Right renal cortex interstitium (tissue), 3 donors: ENCODE results near the gene MAP3K5. TPM values are rescaled to one million over a fixed set of nuclear protein-coding genes. Genes with fewer than 3 reads are reported as not detected.
A peak's percentile ranks its signal among the peaks of the same experiment; 100 is the strongest.
"Not testable (repeated sequence)": the region's sequence is repeated elsewhere in the genome, so short reads cannot be mapped to it uniquely, and the experiment has no call there.

ENCODE experiments used
- DNase-seq, 3 donors: peaks; one replicate each; pipeline ENCODE4 v3.0.0-alpha.2; 2013; ENCODE audit warnings: low read depth in 3 of 3, low spot score in 2 of 3
- polyA plus RNA-seq, 3 donors: library from polyadenylated mRNA; unstranded; fragments of 120-200 nt; gene quantifications; one replicate each; pipeline ENCODE4 v1.2.1, GENCODE V29; 2013; ENCODE audit not compliant: insufficient read length in 3 of 3

The MAP3K5 gene
- polyA plus RNA-seq, 3 donors: 6.1 to 6.5 (median 6.2) TPM

- DNase-seq: not testable (repeated sequence)
Observed at GRCh38 chr6:136590846-136591245, 201.4 kb downstream of the MAP3K5 start.

GRCh38 chr6:136587527-136587926 lies 204.8 kb downstream of the MAP3K5 start:
- no peak for DNase-seq

GRCh38 chr6:136586295-136586694 lies 206.0 kb downstream of the MAP3K5 start:
- DNase-seq: no peak

GRCh38 chr6:136585523-136585922 lies 206.8 kb downstream of the MAP3K5 start:
- DNase-seq: not testable (repeated sequence)

DNA sequence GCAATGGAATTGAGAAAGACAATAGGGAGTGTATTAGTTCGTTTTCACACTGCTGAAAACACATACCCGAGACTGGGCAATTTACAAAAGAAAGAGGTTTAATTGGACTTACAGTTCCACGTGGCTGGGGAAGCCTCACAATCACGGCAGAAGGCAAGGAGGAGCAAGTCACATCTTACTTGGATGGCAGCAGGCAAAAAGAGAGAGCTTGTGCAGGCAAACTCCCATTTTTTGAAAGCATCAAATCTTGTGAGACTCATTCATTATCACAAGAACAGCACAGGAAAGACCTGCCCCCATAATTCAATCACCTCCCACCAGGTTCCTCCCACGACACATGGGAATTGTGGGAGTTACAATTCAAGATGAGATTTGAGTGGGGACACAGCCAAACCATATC lies 208.0 kb downstream of the MAP3K5 start:
- DNase-seq: not testable (repeated sequence)

DNA sequence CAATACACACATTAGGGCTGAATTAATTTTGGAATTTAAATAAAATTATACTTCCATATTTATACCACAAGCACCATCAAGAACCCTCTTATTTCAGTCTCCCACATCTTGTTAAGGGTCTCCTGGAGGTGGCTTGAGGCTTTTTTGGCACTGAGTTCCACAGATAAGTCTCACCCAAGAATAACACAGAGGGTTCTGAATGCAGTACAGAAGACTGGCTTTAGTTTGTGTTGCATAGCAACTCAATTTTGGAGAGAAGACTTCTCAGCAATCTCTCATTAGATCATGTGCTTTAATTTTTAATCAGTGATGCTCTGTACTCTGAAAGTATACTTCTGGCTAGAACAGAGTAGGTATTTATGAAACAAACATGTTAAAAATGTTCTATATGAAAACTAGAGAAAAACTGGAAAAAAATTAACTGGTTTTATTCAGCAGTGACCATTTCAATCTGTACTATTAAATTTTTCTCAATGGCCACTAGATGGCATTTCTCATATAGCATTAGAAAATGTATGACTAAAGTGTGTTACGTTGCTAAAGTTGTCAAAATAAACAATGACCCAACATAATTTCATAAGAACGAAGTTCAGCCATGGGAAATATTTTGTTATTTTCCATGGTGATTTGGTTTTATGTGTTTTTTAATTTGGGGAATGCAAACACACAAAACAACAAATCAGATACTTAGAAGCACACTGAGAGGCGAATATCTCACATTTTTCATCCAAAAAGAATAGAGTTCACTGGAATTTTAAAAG lies 209.4 kb downstream of the MAP3K5 start:
- peak in 1 of 3 donors; percentile 26 for DNase-seq

DNA sequence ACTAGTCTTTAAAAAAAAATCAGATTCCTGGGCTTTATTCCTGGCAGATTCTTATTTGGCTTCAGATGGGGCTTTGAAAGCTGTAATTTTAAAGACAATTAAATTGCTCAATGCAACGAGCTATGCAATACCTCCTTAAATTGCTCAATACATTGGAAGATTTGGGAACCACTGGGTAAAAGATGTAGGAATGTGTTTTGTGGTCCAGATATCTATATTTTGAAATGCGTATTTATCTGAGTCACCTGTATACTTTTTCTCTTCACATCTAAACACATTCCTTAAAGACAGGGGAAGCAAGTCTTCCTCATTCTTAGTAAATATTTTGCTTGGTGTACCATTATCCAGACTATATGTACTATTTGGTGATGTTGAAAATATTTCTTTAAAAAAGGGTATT lies 212.5 kb downstream of the MAP3K5 start:
- no peak for DNase-seq

- no peak for DNase-seq
Observed at GRCh38 chr6:136576821-136577220, 215.5 kb downstream of the MAP3K5 start.

DNA sequence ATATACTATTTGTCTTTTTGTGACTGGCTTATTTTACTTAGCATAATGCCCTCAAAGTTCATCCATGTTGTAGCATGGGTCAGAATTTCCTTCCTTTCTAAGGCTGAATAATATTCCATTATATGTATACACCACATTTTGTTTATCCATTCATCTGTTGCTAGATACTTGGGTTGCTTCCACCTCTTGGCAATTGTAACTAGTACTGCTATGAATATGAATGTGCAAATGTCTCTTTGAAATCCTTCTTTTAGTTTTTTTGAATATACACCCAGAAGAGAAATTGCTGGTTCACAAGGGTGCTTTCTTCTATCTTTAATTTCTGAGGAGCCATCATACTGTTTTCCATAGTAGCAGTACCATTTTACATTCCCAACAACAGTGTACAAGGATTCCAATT lies 220.8 kb downstream of the MAP3K5 start:
- DNase-seq: no peak

DNA sequence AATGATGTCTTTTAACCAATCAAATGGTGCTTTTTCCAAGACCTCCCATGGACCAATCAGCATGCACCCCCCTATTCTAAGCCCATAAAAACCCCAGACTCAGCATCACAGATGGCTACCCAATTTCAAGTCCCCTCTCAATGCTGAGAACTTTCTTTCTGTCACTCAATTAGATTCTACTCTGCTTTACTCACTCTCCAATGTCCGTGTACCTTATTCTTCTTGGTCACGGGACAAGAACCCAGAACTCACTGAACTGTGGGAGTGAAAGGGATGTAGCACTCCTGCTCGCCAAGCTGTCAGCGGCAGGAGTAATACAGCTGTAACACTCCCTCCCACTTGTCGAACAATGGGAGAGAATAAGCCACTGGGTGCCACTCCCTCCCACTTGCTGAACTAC lies 221.2 kb downstream of the MAP3K5 start:
- no peak for DNase-seq

DNA sequence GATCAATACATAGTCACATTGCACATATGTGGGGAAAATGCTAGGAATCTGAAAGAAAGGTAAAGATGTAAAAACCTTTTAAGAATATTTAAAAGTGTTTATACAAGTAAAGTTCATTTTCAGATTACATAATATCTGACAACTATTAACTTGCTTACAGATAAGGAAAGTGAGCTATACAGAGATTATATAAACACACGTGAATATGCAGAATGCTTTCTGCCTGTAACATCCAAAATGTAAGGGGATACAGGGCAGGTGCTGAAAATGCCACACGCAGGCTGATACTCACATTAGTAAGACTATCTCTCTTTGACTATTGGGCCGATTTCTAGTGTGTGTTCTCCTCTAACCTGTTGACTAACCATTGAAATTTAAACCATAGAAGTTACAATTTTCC lies 224.1 kb downstream of the MAP3K5 start:
- no peak for DNase-seq

GRCh38 chr6:136567688-136568087 lies 224.6 kb downstream of the MAP3K5 start:
- no peak for DNase-seq

DNA sequence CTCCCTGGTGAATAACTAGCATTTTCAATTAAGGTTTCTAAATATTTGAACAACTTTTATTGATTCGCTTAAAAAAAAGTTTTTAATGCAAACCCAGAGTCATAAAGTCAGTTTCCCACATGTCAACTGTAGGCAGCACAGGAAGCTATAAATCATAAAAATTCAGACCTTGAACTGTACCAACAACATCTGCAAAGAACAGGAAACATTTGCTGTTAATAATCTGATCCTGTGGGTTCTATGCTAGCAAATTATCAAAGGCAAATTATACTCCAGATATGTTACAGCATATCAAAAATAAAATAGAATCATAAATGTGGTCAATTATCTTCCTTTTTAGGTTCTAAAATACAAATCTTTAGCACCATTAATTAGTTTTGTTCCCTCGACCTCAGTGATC lies 225.4 kb downstream of the MAP3K5 start:
- no peak for DNase-seq

GRCh38 chr6:136566007-136566487 lies 226.2 kb downstream of the MAP3K5 start:
- no peak for DNase-seq

GRCh38 chr6:136564180-136564579 lies 228.1 kb downstream of the MAP3K5 start:
- no peak for DNase-seq

DNA sequence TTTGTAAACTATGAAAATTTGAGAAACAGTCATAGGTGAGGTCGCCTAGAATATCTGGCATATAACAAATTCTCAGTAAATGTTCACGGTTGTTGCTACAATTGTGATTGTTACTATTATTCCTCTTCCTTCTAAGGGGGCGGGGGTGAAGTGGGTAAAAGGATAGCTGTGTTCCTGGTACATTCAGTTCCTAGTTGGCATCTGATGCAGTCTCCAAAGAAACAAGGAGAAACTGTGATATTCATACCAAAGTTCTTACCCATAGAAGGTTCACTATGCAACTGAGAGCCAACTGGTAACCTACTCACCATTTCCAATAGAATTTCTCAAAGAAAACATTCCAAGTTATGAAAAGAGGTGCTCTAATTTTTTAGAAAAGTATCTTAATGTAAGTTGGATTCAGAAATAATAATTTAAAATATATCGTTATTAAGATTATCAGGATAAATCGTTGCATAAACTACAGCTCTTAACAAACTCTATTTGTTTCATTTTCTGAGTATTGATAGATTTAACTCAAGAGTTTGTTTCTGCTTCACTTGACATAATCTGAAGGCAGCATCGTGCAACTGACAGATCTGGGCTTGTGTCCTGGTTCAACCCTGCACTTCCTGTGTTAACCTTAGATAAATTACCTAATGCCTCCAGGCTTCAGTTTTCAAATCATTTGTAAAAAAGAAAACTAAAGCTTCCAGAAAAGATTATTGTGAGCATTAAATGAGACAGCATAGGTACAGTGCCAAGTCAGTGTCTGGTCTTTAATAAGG lies 228.7 kb downstream of the MAP3K5 start:
- DNase-seq: no peak

GRCh38 chr6:136562211-136562610 lies 230.1 kb downstream of the MAP3K5 start:
- no peak for DNase-seq

DNA sequence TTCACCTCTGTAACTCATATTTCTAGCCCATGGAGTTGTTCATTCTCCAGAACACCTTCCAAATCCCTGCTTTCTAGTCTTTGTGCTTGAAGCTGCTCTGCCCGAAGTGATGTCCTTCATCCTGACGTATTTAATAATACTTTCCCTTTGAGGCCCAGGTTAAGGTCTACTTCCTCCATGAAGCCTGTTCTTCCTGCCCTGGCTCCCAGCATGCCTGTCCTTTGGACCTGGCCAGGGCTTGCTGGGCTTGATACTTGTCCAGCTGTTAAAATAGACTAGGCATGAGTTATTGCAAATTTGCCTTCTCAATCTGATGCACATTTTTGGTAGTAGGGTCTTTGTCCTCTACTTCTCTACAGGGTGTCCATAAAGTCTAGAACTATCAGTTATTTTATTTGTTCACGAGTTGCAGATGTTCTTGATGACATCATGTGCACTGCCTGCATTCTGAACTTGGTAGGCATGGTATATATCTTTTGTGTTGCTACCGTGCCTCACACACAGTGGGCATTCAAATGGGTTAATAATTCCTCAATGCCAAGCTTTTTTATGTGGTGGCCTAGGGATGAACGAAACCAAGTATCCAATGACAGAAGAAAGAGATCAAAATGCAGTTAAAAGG lies 239.0 kb downstream of the MAP3K5 start:
- no peak for DNase-seq

DNA sequence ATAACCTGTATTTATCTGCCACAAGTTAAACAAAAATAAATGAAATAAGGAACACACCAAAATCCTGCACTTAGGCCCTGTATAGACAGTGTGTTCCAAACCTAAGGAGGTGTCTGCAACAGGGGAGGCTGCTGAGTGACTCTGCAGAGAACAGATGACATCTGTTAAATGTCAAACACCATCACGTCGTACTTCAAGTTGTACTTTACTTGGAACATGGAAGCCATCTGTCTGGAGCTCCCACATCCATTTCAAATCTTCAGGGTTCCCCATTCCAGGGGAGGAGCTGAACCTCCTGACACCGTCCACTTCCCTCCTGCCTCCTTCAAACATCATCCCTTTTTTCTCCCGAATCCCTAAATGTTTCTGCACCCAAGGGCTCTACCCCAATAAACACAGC lies 240.2 kb downstream of the MAP3K5 start:
- DNase-seq: no peak

DNA sequence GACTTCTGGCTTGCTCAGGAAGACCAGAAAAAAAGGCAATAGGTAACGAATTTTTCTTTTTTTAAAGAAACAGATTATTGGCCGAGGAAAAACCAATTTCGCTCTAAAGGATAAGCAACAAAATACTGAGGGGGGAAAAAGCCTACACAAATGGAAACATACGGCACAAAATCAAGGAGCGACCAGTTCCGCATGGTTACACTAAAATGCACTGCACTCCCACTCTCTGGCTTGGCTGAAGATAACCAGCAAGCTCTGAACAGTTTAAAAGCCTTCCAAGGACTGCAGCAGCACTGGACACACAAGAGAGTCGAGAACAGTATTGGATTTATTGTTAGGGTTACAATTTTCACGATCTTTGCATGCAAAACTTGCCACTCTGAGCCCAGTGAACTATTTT lies 241.2 kb downstream of the MAP3K5 start:
- DNase-seq: no peak

- no peak for DNase-seq
Observed at GRCh38 chr6:136550330-136551071, 241.8 kb downstream of the MAP3K5 start, which contains the start of gene MAP7. Gene MAP7 (minus strand): TSS chr6:136550422. CDS start chr6:136550408, 14 bp downstream.
